AG20443 (cell line): Measurements from ENCODE around the gene DOK5.

Experiments
- DNase-seq: peaks from one replicate; pipeline ENCODE4 v3.0.0; 2012; ENCODE audit warnings: low spot score, mixed read lengths

Gene DOK5

GRCh38 chr20:54559890-54560289, 84.5 kb downstream of the DOK5 start:
- DNase-seq = no peak

- DNase-seq = no peak
Measured at GRCh38 chr20:54560357-54560756, 85.0 kb downstream of the DOK5 start.

GRCh38 chr20:54565255-54565654, 89.9 kb downstream of the DOK5 start:
- DNase-seq = no peak

GRCh38 chr20:54566031-54566688, 90.8 kb downstream of the DOK5 start:
- peak; percentile 10 for DNase-seq

- no peak for DNase-seq
Measured at GRCh38 chr20:54570561-54570960, 95.2 kb downstream of the DOK5 start.

GRCh38 chr20:54572665-54573435, 97.5 kb downstream of the DOK5 start:
- no peak for DNase-seq

GRCh38 chr20:54573838-54574237, 98.4 kb downstream of the DOK5 start:
- no peak for DNase-seq

- DNase-seq = no peak
Measured at GRCh38 chr20:54576518-54576917, 101.1 kb downstream of the DOK5 start.

- DNase-seq = no peak
Measured at GRCh38 chr20:54577637-54578036, 102.2 kb downstream of the DOK5 start.

GRCh38 chr20:54585217-54585616, 109.8 kb downstream of the DOK5 start:
- no peak for DNase-seq

GRCh38 chr20:54587408-54587807, 112.0 kb downstream of the DOK5 start:
- DNase-seq = no peak

- no peak for DNase-seq
Measured at GRCh38 chr20:54589402-54590030, 114.1 kb downstream of the DOK5 start.

- no peak for DNase-seq
Measured at GRCh38 chr20:54590856-54591255, 115.5 kb downstream of the DOK5 start.

GRCh38 chr20:54596651-54597050, 121.3 kb downstream of the DOK5 start:
- DNase-seq = no peak

GRCh38 chr20:54598352-54598751, 123.0 kb downstream of the DOK5 start:
- DNase-seq = no peak

GRCh38 chr20:54600634-54601033, 125.2 kb downstream of the DOK5 start:
- no peak for DNase-seq

GRCh38 chr20:54601831-54602515, 126.6 kb downstream of the DOK5 start:
- DNase-seq = no peak

GRCh38 chr20:54605319-54605718, 129.9 kb downstream of the DOK5 start:
- DNase-seq = no peak

- DNase-seq = no peak
Measured at GRCh38 chr20:54606380-54606779, 131.0 kb downstream of the DOK5 start.

- no peak for DNase-seq
Measured at GRCh38 chr20:54608039-54608745, 132.8 kb downstream of the DOK5 start.

GRCh38 chr20:54608943-54609342, 133.6 kb downstream of the DOK5 start:
- DNase-seq = no peak
